GM19351 (cell line): ENCODE data around the gene MAST2.

ENCODE experiments used
- ATAC-seq: cut with Tn5 transposase; IDR thresholded peaks from one replicate; pipeline ENCODE4 v1.9.1; 2021; ENCODE audit warnings: mild to moderate bottlenecking, moderate library complexity; ENCODE audit not compliant: unreplicated experiment

Gene MAST2

DNA sequence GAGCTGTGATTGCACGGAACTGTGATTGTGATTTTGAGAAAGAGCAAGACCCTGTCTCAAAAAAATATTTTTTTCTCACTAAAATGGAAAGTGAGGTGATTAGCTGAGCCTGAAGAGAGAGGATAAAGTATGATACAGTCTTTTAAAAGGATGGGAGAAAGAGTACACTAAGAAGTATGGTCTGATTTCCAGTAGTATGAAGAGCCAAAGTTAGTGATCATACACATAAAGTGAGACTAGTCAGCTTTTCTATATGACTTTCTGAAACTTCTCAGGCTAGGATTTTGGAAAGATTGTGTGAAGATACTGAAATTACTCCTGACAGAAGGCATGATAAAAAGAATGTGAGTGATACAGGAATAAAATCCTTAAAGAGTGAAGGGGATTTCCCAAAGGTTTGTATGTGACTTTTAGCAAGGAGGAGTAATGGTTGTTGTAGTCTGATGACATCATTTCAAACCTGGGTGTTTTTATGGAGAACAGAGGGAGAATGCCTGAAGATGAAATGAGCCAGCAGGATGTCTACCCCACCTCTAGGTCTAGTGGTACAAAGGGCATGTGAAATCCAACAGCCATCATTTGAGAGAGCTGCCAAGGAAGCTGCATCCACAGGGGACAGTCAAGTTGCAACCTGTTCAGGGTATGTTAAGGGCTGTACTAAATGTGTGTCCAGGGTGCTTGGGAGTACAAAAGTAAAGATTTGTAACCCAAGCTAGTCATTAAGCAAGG, 171.3 kb downstream of the MAST2 start:
- no peak for ATAC-seq

GRCh38 chr1:45976623-45977022, 173.2 kb downstream of the MAST2 start:
- no peak for ATAC-seq

DNA sequence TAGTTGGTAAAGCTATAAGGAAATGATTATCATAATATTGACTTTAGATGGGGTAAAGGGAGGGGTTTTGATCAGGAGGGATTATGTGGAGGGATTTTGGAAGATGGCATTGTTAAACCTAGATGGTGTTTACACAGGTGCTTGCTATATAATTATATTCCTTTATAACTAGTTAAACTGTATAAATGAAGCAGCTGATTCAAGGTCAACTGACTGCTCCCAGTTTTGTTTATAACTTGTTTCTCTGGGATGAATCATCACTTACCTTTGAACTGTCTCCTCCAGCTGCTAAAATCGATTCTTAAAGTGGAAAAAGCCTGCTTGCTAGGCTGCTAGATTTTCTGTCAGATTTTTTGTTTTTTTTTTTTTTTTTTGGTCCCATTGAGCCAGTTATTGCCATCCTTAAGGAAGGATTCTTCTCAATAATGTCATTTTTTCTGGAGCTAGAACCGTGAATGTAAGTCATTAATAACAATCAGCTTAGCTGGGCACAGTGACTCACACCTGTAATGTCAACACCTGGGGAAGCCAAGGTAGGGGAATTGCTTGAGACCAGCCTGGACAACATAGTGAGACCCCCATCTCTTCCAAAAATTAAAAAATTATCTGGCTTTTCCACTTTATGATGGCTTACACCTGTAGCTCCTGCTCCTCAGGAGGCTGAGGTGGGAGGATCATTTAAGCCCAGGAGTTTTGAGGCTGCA, 175.8 kb downstream of the MAST2 start:
- no peak for ATAC-seq

DNA sequence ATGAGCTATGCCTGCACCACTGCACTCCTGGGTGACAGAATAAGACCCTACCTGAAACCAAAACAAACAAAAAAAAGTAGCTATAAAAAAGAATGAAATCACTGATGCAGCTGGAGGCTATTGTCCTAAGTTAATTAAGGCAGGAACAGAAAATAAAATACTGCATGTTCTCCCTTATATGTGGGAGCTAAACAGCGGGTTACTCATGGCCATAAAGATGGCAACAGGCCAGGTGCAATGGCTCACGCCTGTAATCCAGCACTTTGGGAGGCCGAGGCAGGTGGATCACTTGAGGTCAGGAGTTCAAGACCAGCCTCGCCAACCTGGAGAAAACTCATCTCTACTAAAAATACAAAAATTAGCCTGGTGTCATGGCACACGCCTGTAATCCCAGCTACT, 176.4 kb downstream of the MAST2 start:
- ATAC-seq, result no peak

DNA sequence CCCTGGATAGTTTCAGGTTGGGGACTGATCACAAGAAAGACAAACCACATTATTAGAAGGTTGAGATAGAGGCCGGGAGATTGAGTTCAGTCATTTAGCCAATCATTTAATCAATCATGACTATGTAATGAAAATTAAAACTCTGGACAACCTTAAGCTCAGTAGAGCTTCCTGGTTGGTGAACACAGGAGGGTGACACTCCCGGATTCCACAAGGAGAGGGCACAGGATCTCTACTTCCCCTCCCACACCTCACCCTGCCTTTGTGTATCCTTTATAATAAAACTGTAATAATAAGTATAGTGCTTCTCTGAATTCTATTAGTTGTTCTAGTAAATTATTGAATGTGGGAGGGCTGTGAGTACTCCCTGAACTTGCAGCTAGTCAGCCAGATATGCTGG, 178.9 kb downstream of the MAST2 start:
- no peak for ATAC-seq

GRCh38 chr1:45983967-45984366, 180.6 kb downstream of the MAST2 start:
- ATAC-seq, result no peak

- no peak for ATAC-seq
These were observed 183.8 kb downstream of the MAST2 start for GRCh38 chr1:45987204-45987603.

DNA sequence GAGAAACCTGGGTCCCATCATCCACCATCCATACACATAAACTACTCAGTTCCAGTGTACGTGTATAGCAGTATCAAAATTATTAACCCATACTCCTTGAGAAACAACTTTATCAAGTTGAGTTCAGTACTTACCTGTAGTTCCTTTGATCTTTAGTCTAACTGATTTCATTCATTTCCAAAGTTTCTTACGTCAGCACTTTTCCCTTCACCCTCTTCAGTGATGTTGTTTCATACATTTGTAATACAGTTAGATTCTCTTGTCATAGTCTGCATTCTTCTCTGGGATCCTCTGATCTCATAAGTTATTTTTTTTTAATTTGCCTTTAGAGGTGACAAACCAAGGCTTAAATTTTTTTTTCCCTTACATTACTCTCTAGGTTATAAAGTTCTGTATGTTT, 185.8 kb downstream of the MAST2 start:
- no peak for ATAC-seq

DNA sequence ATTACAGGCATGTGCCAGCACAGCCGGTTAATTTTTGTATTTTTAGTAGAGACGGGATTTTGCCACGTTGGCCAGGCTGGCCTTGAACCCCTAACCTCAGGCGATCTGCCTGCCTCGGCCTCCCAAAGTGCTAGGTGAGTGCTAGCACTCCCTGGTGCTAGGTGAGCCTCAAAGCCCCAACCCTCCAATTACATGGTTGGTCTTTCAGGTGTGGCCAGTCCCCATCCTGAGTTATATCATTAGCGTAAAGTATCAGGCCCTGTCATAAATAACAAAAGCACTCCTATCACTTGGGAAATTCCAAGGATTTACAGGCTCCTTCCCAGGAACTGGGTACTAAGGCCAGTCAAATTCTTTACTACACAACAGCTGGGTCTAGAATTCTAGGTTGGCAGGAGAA, 191.0 kb downstream of the MAST2 start:
- ATAC-seq, result no peak

GRCh38 chr1:45995298-45995697, 191.9 kb downstream of the MAST2 start:
- no peak for ATAC-seq

- ATAC-seq, result no peak
These were observed 194.7 kb downstream of the MAST2 start for GRCh38 chr1:45998020-45998617.

DNA sequence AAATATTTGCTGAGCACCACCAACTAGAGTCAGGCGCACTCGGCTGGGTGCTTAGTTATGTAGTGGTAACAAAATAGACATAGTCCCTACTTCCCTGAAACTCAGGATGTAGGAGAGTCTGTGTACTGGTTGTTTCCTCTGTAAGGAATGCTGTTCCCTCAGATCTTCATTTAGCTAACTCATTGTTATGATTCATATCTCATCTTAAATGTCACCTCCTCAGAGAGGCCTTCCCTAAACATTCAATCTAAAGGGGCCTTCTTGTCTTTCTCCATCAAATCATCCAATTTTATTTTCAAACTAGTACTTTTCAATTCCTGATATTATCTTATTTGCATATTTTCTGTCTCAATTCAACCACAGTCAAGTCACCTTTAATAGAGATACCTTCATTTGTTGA, 196.1 kb downstream of the MAST2 start:
- ATAC-seq, result no peak

DNA sequence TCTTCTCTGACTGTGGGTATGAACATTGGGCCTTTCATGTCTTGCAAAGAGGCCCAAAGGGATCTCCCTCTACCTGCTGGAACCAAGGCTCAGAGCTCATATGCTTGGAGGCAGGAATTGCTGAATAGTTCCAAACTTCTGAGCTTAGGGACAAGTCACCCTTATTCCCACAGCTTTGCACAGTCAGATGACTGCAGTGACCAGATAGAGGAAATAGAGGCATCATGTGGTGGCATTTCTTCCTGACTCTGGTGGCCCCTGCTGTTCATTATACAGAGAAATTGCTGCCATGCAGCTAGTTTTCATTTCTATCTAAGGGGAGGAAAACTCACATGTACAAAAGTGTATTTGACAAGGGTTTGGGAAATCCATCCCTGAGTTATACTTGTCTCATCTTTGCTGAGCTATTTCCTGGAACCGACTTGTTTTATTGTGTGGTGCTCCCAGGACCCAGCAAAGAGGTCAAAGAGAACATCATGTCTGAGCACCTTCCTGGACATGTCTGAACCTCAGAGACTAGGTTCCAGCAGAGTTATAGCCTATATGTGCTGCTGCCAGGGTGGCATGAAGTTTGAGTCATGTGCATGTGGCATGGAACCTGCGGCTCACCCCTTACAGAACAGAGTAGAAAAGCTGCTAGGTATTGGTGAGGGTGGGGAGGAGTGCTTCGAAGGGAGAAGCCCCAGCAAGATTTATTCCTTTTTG, 197.8 kb downstream of the MAST2 start:
- no peak for ATAC-seq

DNA sequence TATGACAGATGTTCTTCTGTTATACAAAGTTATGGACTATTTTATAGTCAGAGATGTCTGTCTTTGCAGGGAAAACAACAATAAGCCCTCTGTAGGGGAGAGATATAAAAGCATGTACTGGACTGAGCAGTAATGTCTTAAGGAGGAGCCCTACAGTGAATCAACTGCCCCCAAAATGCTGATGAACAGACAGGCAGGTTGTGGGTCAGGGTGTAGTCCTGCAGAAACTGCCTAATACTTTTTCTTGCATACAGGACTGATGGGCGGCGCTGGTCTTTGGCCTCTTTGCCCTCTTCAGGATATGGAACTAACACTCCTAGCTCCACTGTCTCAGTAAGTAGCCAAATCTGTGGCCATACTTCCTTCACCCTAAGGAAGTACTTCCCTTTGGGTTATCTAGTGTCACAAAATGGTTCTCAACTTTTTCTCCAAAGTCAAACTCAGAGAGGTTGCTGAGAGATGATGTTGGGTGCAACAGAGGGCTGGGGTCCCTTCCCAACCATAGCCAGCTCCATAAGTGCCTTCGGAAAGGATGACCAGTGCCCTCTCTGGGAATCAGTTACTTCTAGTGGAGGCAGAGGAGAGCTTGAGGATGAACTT, 199.2 kb downstream of the MAST2 start:
- no peak for ATAC-seq

- no peak for ATAC-seq
These were observed 199.9 kb downstream of the MAST2 start for GRCh38 chr1:46003315-46003714.

GRCh38 chr1:46004492-46004891, 201.1 kb downstream of the MAST2 start:
- ATAC-seq, result no peak

GRCh38 chr1:46005594-46005993, 202.2 kb downstream of the MAST2 start:
- ATAC-seq, result no peak

DNA sequence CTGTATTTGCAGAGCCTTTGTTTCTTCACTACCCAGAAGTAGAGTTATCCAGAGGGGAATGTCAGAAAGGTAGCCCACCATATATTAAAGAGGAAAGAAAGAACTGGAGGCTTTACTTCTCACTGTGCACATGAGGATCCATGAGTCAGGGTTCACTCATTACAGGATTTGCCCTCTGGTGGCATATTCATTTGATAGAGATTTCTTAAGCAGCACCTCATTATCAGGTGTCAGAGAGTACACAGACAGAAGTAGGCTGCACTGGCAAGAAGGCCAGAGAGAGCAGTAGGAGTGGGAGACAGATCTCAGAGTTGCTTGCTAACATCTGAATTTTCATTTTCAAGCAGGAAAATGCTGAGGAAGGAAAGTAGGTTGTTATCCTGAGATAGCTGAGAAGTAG, 205.2 kb downstream of the MAST2 start:
- no peak for ATAC-seq

- ATAC-seq, result no peak
These were observed 207.2 kb downstream of the MAST2 start for GRCh38 chr1:46010611-46011010.

DNA sequence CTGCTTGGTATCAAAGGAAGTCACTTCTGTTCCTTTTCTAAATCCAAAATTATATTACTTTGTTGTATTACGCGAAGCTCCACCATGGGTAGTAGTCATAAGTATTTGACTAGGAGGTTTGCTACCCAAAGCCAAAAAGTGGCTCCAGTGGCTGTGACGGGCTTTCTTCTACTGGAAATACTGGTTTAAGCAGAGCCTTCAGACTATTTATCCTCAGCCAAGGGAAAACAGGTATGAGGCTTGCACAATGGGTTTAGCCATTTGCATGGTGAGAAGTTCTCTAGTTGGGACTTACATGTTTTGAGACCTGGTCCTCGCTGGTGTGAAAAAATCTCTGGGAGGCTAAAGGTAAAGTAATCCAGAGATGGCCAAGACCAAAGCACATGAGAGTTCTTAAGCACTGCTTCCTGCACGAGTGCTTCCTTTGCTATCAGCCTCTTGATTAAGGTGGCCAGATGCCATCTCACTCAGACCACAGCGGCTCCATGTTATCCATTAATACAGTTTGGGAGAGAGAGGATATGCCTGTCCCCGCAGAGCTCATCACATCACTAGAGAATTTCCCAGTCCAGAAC, 207.8 kb downstream of the MAST2 start:
- ATAC-seq, result no peak

DNA sequence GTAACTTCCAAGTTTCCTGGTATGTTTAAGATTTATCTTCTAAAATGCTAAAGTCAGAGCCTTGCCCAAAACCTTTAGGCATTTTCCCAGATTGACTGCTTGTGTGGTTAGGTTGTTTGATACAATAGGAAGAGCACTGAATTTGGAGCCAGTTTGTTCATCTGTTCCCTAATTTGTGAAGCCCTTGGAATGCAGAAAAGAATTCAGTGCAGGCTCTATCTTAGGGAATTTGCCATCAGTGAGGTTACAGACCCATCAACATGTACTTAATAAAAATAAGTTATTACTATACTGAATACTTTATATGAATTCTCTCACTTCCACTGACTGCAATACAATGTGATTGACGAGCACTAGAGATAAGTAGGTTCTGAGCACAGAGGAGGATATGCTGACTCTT, 208.8 kb downstream of the MAST2 start:
- no peak for ATAC-seq
